ENCODE data around the gene GRIN1. TPM values are rescaled to one million over a fixed set of nuclear protein-coding genes. Genes with fewer than 3 reads are reported as not detected.

GRIN1 gene
- total RNA-seq, 1 experiment from 2014 or later: 2.9 TPM

GRCh38 chr9:137168904-137169856 is 30.2 kb downstream of the GRIN1 start:
- H3K4me3 Mint-ChIP-seq: peak overlapping the region; percentile 61 to 80

More at GRCh38 chr9:137168904-137169856, 30.2 kb downstream of the GRIN1 start:
- Histone ChIP-seq H3K18ac (ENCODE audit: insufficient read length, low read depth, low read length) (no peak overlapping the region), H3T11ph (ENCODE audit: low read length) (no peak overlapping the region), H3K27ac (ENCODE audit: insufficient read length, low read depth, low read length) (no peak overlapping the region), H4K20me1 (ENCODE audit: control insufficient read depth, insufficient read depth, insufficient read length) (no peaks in the 10 kb centered on the region), H2BK5ac (ENCODE audit: insufficient read length, low read length) (no peak overlapping the region), H2BK15ac (ENCODE audit: low read depth, low read length) (no peak overlapping the region), H2BK120ac (ENCODE audit: low read depth, low read length, poor library complexity, severe bottlenecking) (no peak overlapping the region), H2BK20ac (ENCODE audit: low read depth, low read length, poor library complexity, severe bottlenecking) (no peak overlapping the region), H4K91ac (ENCODE audit: insufficient read length, low read depth, low read length) (no peak overlapping the region), H3K23ac (ENCODE audit: insufficient read length, low read depth, low read length) (no peak overlapping the region), H3K79me1 (ENCODE audit: insufficient read depth, low read depth, low read length, poor library complexity, severe bottlenecking) (no peaks in the 10 kb centered on the region), H3K4ac (ENCODE audit: low read depth, low read length) (no peak overlapping the region), H3K9ac (ENCODE audit: extremely low read depth, insufficient read length, low read length) (no peak overlapping the region), H3K9me3 (ENCODE audit: control insufficient read depth, low read depth, low read length) (no peaks in the 10 kb centered on the region), H3K14ac (ENCODE audit: insufficient read depth, low read length) (no peak overlapping the region), H2AK5ac (ENCODE audit: insufficient read length, low read length) (no peak overlapping the region), H3K4me2 (ENCODE audit: insufficient read depth, insufficient read length, low read length) (peak overlapping the region; percentile 68), H3K79me2 (ENCODE audit: insufficient read depth, low read length) (no peaks in the 10 kb centered on the region), H4K5ac (ENCODE audit: insufficient read length, low read depth, low read length) (no peak overlapping the region), H3K23me2 (ENCODE audit: insufficient read length, low read depth, low read length, poor library complexity, severe bottlenecking) (peaks cover 4% of the 10 kb centered on the region), H3K4me1 (ENCODE audit: insufficient read depth, low read length) (no peaks in the 10 kb centered on the region), H4K8ac (replicated peaks; ENCODE audit: insufficient read length, low read depth, low read length) (no peak overlapping the region), H2BK12ac (ENCODE audit: insufficient read length, low read depth, low read length) (no peak overlapping the region), H2AFZ (ENCODE audit: low read length) (no peak overlapping the region), H3K27me3 (ENCODE audit: insufficient read depth, low read length) (peaks cover 35% of the 10 kb centered on the region; the same call in 1 of the 2 replicates), H3K56ac (ENCODE audit: insufficient read length, low read depth, low read length) (no peak overlapping the region)
- peak; percentile 12; the same call in 1 of the 3 replicates for TF ChIP-seq CTCF (conservative IDR thresholded peaks at IDR 0.05)
- no peak overlapping the region for H3K27ac Mint-ChIP-seq
- H3K36me3 Mint-ChIP-seq (ENCODE audit: insufficient read depth in 1 of 3, low read depth in 3 of 3): no peaks in the 10 kb centered on the region
- H3K9me3 Mint-ChIP-seq: no peaks in the 10 kb centered on the region
- WGBS (ENCODE audit: extremely low coverage, insufficient read length, low lambda C conversion rate): no CpG with 5 or more reads among the region's 124 CpGs
- peak; percentile 86 for DNase-seq
- H3K4me1 Mint-ChIP-seq: peaks cover 3 to 6% of the 10 kb centered on the region in 2 experiments
- H3K27me3 Mint-ChIP-seq (ENCODE audit: low read depth): peaks cover 92% of the 10 kb centered on the region

All from H9 (cell line).